PFSK-1 (cell line): Measurements from ENCODE around the gene THRSP.

ENCODE experiments used
- FOXP2 ChIP-seq: optimal IDR thresholded peaks from 2 replicates; pipeline ENCODE3; 2011; ENCODE audit warnings: borderline replicate concordance, control low read depth, inconsistent platforms; ENCODE audit not compliant: insufficient read depth; ENCODE audit errors: extremely low read length, extremely low read depth
- POLR2AphosphoS5 ChIP-seq: IDR thresholded peaks from 2 replicates; pipeline ENCODE4 v1.6.1; 2012; ENCODE audit warnings: low read depth, mild to moderate bottlenecking, control low read depth, low read length, moderate library complexity
- SIN3A ChIP-seq: IDR thresholded peaks from 2 replicates; pipeline ENCODE4 v1.6.1; 2012; ENCODE audit warnings: mild to moderate bottlenecking, low read length, moderate library complexity, borderline replicate concordance; ENCODE audit not compliant: insufficient read depth
- TAF1 ChIP-seq: IDR thresholded peaks from 2 replicates; pipeline ENCODE4 v1.6.1; 2012; ENCODE audit warnings: low read length, control low read depth, borderline replicate concordance; ENCODE audit not compliant: insufficient read depth

DNA sequence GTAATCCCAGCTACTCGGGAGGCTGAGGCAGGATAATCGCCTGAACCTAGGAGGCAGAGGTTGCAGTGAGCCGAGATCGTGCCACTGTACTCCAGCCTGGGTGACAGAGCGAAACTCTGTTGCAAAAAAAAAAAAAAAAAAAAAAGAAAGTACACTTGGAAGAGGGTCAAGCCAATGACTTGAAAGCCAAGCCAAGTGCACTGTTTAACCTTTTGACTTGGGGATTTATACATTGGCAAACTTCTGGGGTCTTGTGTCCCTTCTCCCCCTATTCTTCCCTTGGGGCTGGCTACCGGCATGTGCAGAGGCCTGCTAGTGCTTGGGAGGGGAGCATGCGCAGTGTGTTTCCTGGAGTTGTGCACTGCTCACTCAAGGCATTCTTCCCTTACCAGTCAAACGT lies 14.3 kb upstream of the THRSP start:
- no peak for TF ChIP-seq POLR2AphosphoS5
- TF ChIP-seq FOXP2 = no peak
- TF ChIP-seq TAF1 = no peak
- TF ChIP-seq SIN3A = no peak
